ENCODE results near the gene CYFIP1.

The CYFIP1 gene

DNA sequence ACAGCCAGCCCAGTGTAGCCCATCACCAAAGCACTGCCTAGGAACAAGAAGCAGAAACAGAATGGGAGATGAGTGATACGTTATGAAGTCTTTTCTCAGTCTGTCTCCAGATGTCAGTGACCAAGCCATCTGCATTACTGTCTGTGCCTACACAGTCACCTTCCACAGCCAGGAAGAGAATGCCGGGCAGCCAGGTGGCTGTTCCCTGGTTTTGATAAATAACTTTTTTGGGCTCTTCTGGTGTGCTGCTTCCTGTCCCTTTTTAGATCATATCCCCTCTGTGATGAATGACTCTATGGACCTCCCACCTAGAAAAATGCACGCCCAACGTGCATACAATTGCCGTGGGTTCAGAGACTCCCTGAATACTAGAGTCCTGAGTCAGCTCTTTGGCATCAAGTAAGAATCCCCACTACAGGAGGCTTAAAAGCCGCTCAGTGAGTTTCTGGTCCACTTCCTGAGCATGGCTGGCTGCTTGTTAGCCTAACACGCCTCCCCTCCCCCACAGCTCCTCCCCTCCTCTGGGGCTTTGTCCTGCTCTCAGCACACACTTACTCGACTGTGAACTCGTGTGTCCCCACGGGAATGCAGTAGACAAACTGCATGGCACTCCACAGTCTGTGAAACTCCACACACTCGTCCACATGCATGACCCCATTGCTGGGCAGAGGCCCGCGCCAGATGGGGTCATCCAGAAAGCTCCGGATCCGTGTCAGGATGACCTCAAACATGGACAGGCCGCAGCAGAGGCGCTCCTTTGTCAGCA lies 107.0 kb downstream of the CYFIP1 start:
- no peaks in the 10 kb centered on the region for H4K20me1 ChIP-seq (ENCODE audit: insufficient read depth)
- no peaks in the 10 kb centered on the region for H3K4me1 ChIP-seq (ENCODE audit: low read depth, poor library complexity, severe bottlenecking)
- H3K27me3 ChIP-seq (ENCODE audit: insufficient read depth, low read depth) = no peaks in the 10 kb centered on the region
- no peaks in the 10 kb centered on the region for H3K79me2 ChIP-seq (ENCODE audit: insufficient read depth, low read depth)
- H3K9ac ChIP-seq = no peak overlapping the region
- no peak overlapping the region for H3K27ac ChIP-seq
- H3K36me3 ChIP-seq (ENCODE audit: insufficient read depth) = no peaks in the 10 kb centered on the region
- no peak overlapping the region for H3K4me2 ChIP-seq
- no peak overlapping the region for H3K4me3 ChIP-seq (IDR thresholded peaks at IDR 0.05; ENCODE audit: insufficient read depth, low read depth, low read length)
- TF ChIP-seq CTCF (conservative IDR thresholded peaks at IDR 0.05; ENCODE audit: low read depth, low read length) = no peak
- no peak overlapping the region for H2AFZ ChIP-seq (ENCODE audit: low read depth)

DNA sequence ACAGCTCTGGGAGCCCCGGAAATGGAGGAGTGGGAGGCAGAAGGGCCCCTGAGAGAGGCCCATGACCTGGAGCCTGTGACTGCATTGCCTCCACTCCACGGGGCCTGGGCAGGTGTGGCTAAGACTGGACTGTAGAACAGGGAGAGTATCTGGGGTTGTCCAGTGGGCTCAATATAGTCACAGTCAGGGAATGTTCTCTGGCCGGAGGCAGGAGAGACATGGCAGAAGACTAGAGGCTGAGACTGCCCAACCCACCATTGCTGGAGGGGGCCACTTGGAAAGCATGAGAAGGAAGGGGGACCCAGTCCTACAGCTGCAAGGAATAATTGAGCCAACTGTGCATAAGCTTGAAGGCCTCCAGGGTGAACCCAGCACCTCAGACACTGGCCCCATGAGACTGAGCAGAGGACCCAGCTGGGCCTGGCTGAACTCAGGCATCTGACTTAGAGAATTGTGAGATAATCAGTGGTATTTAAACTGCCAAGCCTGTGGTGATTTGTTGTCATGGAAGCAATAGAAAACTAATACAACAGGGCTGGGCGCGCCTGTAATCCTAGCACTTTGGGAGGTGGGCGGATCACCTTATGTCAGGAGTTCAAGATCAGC lies 108.6 kb downstream of the CYFIP1 start:
- H3K4me1 ChIP-seq (ENCODE audit: low read depth, poor library complexity, severe bottlenecking) = no peaks in the 10 kb centered on the region
- no peaks in the 10 kb centered on the region for H3K27me3 ChIP-seq (ENCODE audit: insufficient read depth, low read depth)
- no peaks in the 10 kb centered on the region for H4K20me1 ChIP-seq (ENCODE audit: insufficient read depth)
- no peak overlapping the region for H3K9ac ChIP-seq
- H3K4me3 ChIP-seq (IDR thresholded peaks at IDR 0.05; ENCODE audit: insufficient read depth, low read depth, low read length) = no peak overlapping the region
- TF ChIP-seq CTCF (conservative IDR thresholded peaks at IDR 0.05; ENCODE audit: low read depth, low read length) = no peak
- H3K36me3 ChIP-seq (ENCODE audit: insufficient read depth) = no peaks in the 10 kb centered on the region
- no peaks in the 10 kb centered on the region for H3K79me2 ChIP-seq (ENCODE audit: insufficient read depth, low read depth)
- H3K4me2 ChIP-seq = no peak overlapping the region
- H2AFZ ChIP-seq (ENCODE audit: low read depth) = no peak overlapping the region
- H3K27ac ChIP-seq = no peak overlapping the region

DNA sequence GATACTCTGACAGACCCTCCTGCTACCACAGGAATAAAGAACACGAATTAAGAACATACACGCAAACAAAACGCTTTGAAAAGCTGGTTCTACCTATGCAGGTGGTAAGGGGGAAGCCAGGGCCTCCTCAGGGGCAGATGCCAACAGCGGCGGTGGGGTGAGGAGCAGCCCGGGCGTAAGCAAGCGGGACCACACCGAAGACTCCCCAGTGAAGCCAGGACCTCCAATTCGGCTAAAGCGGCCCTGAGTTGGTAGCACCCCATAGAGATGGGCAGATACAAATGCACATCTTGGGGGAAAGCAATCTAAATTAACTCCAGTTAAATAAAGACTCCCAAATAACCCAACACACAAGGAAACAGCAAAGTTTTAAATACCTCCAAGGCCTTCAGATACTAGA lies 109.3 kb downstream of the CYFIP1 start:
- Histone ChIP-seq H3K9ac (no peak overlapping the region), H3K4me3 (IDR thresholded peaks at IDR 0.05; ENCODE audit: insufficient read depth, low read depth, low read length) (no peak overlapping the region), H3K79me2 (ENCODE audit: insufficient read depth, low read depth) (no peaks in the 10 kb centered on the region), H3K36me3 (ENCODE audit: insufficient read depth) (no peaks in the 10 kb centered on the region; the same call in 1 of the 2 replicates), H3K27ac (no peak overlapping the region), H3K27me3 (ENCODE audit: insufficient read depth, low read depth) (no peaks in the 10 kb centered on the region), H3K4me2 (no peak overlapping the region), H4K20me1 (ENCODE audit: insufficient read depth) (no peaks in the 10 kb centered on the region), H2AFZ (ENCODE audit: low read depth) (no peak overlapping the region), H3K4me1 (ENCODE audit: low read depth, poor library complexity, severe bottlenecking) (no peaks in the 10 kb centered on the region)
- no peak for TF ChIP-seq CTCF (conservative IDR thresholded peaks at IDR 0.05; ENCODE audit: low read depth, low read length)

DNA sequence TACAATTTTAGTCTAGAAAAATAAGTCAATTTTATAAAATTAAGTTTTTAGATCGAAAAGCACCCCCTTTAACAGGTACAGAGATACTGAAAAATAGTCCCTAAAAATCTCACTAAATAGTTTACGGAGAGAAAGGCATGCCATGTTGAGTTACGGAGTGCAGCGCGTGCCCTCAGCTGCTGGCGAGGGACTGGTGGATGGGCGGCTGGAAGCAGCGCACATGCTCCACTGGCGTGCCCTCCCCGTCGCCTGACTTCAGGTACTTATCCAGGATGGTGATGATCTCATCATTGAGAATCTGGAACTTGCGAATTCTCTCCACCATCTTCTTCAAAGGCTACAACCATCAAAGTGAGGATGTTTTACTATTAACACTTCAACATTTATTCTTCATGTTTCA lies 110.3 kb downstream of the CYFIP1 start:
- H3K9ac ChIP-seq = no peak overlapping the region
- H3K36me3 ChIP-seq (ENCODE audit: insufficient read depth) = no peaks in the 10 kb centered on the region; the same call in 1 of the 2 replicates
- H3K4me1 ChIP-seq (ENCODE audit: low read depth, poor library complexity, severe bottlenecking) = no peaks in the 10 kb centered on the region
- no peaks in the 10 kb centered on the region for H4K20me1 ChIP-seq (ENCODE audit: insufficient read depth)
- H3K27ac ChIP-seq = no peak overlapping the region
- H2AFZ ChIP-seq (ENCODE audit: low read depth) = no peak overlapping the region
- no peak overlapping the region for H3K4me2 ChIP-seq
- no peak for TF ChIP-seq CTCF (conservative IDR thresholded peaks at IDR 0.05; ENCODE audit: low read depth, low read length)
- H3K4me3 ChIP-seq (IDR thresholded peaks at IDR 0.05; ENCODE audit: insufficient read depth, low read depth, low read length) = no peak overlapping the region
- no peaks in the 10 kb centered on the region for H3K79me2 ChIP-seq (ENCODE audit: insufficient read depth, low read depth)
- no peaks in the 10 kb centered on the region for H3K27me3 ChIP-seq (ENCODE audit: insufficient read depth, low read depth)

Data from KMS-11 (cell line).